AG10803 (cell line): ENCODE measurements around the gene CDC42SE2.
"Not testable (repeated sequence)": the region's sequence is repeated elsewhere in the genome, so short reads cannot be mapped to it uniquely, and the experiment has no call there.

Experiments
- DNase-seq: peaks from one replicate; pipeline ENCODE4 v3.0.0; 2010; ENCODE audit warnings: low read depth
- H3K4me3 ChIP-seq: 2 replicates; pipeline ENCODE4 v1.5.1; 2011; ENCODE audit warnings: mild to moderate bottlenecking, low read length, control low read depth
- CTCF ChIP-seq: conservative IDR thresholded peaks from 2 replicates; pipeline ENCODE4 v1.5.1; 2011; ENCODE audit warnings: mild to moderate bottlenecking, low read length, control low read depth, inconsistent platforms

Gene CDC42SE2

GRCh38 chr5:131322926-131323325 is 59.1 kb downstream of the CDC42SE2 start:
- TF ChIP-seq CTCF = no peak

GRCh38 chr5:131323378-131323777 is 59.5 kb downstream of the CDC42SE2 start:
- DNase-seq = no peak
- no peak overlapping the region for H3K4me3 ChIP-seq
- TF ChIP-seq CTCF = no peak

More at GRCh38 chr5:131322926-131323325, 59.1 kb downstream of the CDC42SE2 start:
- DNase-seq = no peak
- no peak overlapping the region for H3K4me3 ChIP-seq

- peak; percentile 39 for DNase-seq
- TF ChIP-seq CTCF = no peak
- H3K4me3 ChIP-seq = no peak overlapping the region
Measured at GRCh38 chr5:131324303-131324702, 60.5 kb downstream of the CDC42SE2 start.

GRCh38 chr5:131328536-131329285 is 64.9 kb downstream of the CDC42SE2 start:
- peak; percentile 18 for DNase-seq
- TF ChIP-seq CTCF = no peak
- no peak overlapping the region for H3K4me3 ChIP-seq

- TF ChIP-seq CTCF = no peak
- no peak overlapping the region for H3K4me3 ChIP-seq
- DNase-seq = no peak
Measured at GRCh38 chr5:131329286-131329560, 65.4 kb downstream of the CDC42SE2 start.

GRCh38 chr5:131330031-131330430 is 66.2 kb downstream of the CDC42SE2 start:
- TF ChIP-seq CTCF = no peak
- no peak for DNase-seq
- H3K4me3 ChIP-seq = no peak overlapping the region

- H3K4me3 ChIP-seq, DNase-seq: not testable (repeated sequence)
Measured at GRCh38 chr5:131335756-131336155, 71.9 kb downstream of the CDC42SE2 start.

GRCh38 chr5:131336801-131337200 is 72.9 kb downstream of the CDC42SE2 start:
- not testable (repeated sequence) for H3K4me3 ChIP-seq, DNase-seq

- not testable (repeated sequence) for DNase-seq, H3K4me3 ChIP-seq
Measured at GRCh38 chr5:131337240-131338050, 73.6 kb downstream of the CDC42SE2 start.
